Bronchial smooth muscle cell (primary cell): Measurements from ENCODE around the gene ACSS2. TPM values are rescaled to one million over a fixed set of nuclear protein-coding genes. Genes with fewer than 3 reads are reported as not detected.

ENCODE experiments used
- total RNA-seq: library from RNA; depleted of rRNA; stranded (reverse); fragments of >200 nt; gene quantifications from 2 replicates; pipeline ENCODE4 v1.2.1, GENCODE V29; 2014

The ACSS2 gene, protein sequence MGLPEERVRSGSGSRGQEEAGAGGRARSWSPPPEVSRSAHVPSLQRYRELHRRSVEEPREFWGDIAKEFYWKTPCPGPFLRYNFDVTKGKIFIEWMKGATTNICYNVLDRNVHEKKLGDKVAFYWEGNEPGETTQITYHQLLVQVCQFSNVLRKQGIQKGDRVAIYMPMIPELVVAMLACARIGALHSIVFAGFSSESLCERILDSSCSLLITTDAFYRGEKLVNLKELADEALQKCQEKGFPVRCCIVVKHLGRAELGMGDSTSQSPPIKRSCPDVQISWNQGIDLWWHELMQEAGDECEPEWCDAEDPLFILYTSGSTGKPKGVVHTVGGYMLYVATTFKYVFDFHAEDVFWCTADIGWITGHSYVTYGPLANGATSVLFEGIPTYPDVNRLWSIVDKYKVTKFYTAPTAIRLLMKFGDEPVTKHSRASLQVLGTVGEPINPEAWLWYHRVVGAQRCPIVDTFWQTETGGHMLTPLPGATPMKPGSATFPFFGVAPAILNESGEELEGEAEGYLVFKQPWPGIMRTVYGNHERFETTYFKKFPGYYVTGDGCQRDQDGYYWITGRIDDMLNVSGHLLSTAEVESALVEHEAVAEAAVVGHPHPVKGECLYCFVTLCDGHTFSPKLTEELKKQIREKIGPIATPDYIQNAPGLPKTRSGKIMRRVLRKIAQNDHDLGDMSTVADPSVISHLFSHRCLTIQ
- total RNA-seq = 31.8 and 44.6 TPM in 2 replicates

DNA sequence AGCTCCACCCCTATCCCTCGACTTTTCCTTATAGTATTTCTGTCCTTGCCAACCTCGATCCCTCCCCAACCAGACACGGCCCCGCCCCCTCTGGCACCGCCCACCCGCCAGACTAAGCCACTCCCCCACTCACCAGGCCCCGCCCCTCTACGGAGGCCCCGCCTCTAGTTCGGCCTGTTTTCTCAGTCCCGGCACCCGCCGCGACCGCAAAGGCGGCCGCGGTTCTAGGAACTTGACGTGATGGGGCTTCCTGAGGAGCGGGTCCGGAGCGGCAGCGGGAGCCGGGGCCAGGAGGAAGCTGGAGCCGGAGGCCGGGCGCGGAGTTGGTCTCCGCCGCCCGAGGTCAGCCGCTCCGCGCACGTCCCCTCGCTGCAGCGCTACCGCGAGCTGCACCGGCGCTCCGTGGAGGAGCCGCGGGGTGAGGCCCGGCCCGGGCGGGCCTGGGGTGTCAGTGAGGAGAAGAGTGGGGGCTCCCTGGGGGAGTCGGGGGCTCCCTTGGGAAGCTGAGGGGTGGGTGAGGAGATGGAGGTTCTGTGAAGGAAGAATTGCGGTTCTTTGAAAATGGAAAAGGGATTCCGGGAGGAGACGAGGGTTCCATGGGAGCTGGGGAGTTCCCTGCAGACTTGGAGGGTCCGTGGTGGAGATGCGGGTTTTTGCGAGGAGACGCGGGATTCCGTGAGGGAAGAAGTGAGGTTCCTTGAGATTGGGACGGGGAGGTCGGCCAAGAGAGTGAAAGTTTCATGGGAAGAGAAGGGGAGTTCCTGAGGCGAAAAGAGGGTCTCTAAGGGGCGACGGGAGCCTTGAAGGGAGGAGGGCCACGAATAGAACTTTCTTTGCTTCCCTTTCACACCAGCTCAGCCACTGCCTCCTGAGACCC lies at the start of gene ACSS2:
Gene ACSS2, plus strand, starts transcription at position 207 of the 877 bp plus-strand sequence. Its CDS starts 34 bp downstream, at position 241.

DNA sequence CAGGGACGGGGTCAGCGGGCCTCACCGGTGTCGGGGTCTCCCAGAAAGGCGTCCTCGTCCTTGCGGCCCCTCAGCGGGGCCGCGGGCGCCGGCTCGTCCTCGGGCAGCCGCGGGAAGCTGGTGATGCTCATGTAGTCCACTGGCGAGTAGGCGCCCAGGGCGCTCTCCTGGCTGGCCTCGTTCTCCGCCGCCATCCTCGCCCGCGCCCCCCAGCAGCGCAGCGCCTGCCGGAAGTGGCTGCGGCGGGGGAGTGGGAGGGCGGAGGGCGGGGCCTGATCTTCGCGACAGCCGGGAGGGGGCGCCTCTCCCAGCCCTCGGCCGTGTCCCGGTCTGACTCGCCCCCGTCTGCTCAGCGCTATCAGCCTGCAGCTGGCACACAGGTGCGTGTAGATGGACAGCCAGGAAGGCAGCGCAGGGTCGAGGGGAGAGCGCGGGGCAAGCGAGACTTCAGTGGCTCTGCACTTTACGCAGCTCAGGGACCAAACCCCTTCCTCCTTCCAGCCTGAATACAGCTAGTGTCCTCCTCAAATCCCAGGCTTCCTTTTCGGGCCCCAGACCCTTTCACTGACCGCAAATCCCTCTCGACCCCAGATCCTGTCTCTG lies 3.7 kb upstream of the ACSS2 start, which contains the start of gene GGT7:
Gene GGT7, minus strand, starts transcription at position 235 of the 603 bp plus-strand sequence. Its CDS starts 41 bp downstream, at position 194.

DNA sequence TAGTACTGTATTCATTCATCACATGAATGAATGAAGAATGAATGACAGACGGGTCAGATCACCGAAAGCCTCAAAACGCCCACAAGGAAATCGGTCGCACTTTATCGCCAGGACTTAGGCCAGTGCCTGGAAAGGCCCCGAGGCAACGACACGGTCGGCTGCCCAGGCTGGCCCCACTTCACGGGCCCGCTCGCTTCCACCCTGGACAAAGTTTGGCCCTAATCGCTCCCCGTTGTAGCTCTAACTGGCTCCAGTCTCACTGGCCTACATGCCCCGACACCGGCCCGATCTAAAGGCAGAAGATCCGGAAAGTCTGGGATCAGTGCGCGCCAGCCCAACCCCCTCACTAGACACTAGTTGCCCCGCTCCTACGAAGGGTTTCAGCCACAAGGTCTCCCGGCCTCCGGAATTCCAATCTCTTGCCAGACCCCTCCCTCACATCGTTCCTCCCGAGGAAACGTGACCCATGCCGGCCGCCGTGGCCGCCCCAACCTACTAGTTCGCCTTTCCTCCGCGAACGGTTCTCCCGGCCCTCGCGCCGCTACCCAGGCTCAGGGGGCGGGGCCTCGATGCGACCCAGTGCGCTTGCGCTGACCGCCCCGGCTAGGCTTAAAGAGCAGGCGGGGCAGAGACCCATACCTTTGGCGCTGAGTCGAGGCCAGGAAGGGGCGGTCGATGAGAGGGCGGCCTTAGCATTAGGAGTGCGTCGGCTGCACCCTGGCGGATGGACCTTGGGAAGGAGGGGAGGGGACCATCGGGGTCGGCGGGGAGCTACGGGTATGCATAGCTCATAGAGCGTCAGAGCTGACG lies 79.0 kb downstream of the ACSS2 start, which contains the start of the genes GSS and MYH7B:
Gene GSS, minus strand, starts transcription at position 576 of the 810 bp plus-strand sequence. CDS start 3,954 bp downstream, outside the sequence.
Gene MYH7B, plus strand, starts transcription at position 638 of the 810 bp plus-strand sequence. CDS start 22,138 bp downstream, outside the sequence.

Other genes starting within 250 kb of the ACSS2 start
- gene PIGU, start 199.5 kb upstream of the ACSS2 start, total RNA-seq = 4.4 and 5.1 TPM in 2 replicates
- gene TP53INP2, start 172.3 kb upstream of the ACSS2 start, total RNA-seq = 2.0 and 3.6 TPM in 2 replicates
- 3.8 and 5.8 TPM in 2 replicates for gene NCOA6, start 51.0 kb upstream of the ACSS2 start, total RNA-seq
- 10.7 and 12.9 TPM in 2 replicates for gene GGT7, start 3.8 kb upstream of the ACSS2 start, total RNA-seq
- gene GSS, start 79.2 kb downstream of the ACSS2 start, total RNA-seq = 50.8 and 63.2 TPM in 2 replicates
- 0.16 and 0.26 TPM in 2 replicates for gene MYH7B, start 79.3 kb downstream of the ACSS2 start, total RNA-seq
- gene TRPC4AP, start 216.2 kb downstream of the ACSS2 start, total RNA-seq = 47.3 and 56.0 TPM in 2 replicates